ENCODE results near the gene PLS3.
"Not testable (repeated sequence)": the region's sequence is repeated elsewhere in the genome, so short reads cannot be mapped to it uniquely, and the experiment has no call there.

The PLS3 gene

GRCh38 chrX:115560978-115561604 is at the start of gene PLS3:
Gene PLS3, plus strand, starts transcription at chrX:115561174. Its CDS starts 49,077 bp downstream, at chrX:115610251.
- DNase-seq (ENCODE audit: low read depth in 2 of 2): no peak

- DNase-seq (ENCODE audit: low read depth in 2 of 2): no peak
Observed at GRCh38 chrX:115518113-115518512, 42.9 kb upstream of the PLS3 start.

GRCh38 chrX:115521741-115522140 is 39.2 kb upstream of the PLS3 start:
- no peak for DNase-seq (ENCODE audit: low read depth in 2 of 2)

- no peak for DNase-seq (ENCODE audit: low read depth in 2 of 2)
Observed at GRCh38 chrX:115522952-115523351, 38.0 kb upstream of the PLS3 start.

GRCh38 chrX:115525486-115525885 is 35.5 kb upstream of the PLS3 start:
- DNase-seq (ENCODE audit: low read depth in 2 of 2): no peak

GRCh38 chrX:115531818-115532403 is 29.1 kb upstream of the PLS3 start:
- no peak for DNase-seq (ENCODE audit: low read depth in 2 of 2)

GRCh38 chrX:115533485-115533884 is 27.5 kb upstream of the PLS3 start:
- DNase-seq (ENCODE audit: low read depth in 2 of 2): no peak

- no peak for DNase-seq (ENCODE audit: low read depth in 2 of 2)
Observed at GRCh38 chrX:115534383-115534782, 26.6 kb upstream of the PLS3 start.

GRCh38 chrX:115535421-115535820 is 25.6 kb upstream of the PLS3 start:
- no peak for DNase-seq (ENCODE audit: low read depth in 2 of 2)

GRCh38 chrX:115535844-115536243 is 25.1 kb upstream of the PLS3 start:
- no peak for DNase-seq (ENCODE audit: low read depth in 2 of 2)

GRCh38 chrX:115539841-115540240 is 21.1 kb upstream of the PLS3 start:
- DNase-seq (ENCODE audit: low read depth in 2 of 2): no peak

GRCh38 chrX:115541045-115541444 is 19.9 kb upstream of the PLS3 start:
- DNase-seq (ENCODE audit: low read depth in 2 of 2): not testable (repeated sequence)

- no peak for DNase-seq (ENCODE audit: low read depth in 2 of 2)
Observed at GRCh38 chrX:115547448-115547847, 13.5 kb upstream of the PLS3 start.

- no peak for DNase-seq (ENCODE audit: low read depth in 2 of 2)
Observed at GRCh38 chrX:115549008-115549407, 12.0 kb upstream of the PLS3 start.

- no peak for DNase-seq (ENCODE audit: low read depth in 2 of 2)
Observed at GRCh38 chrX:115553171-115553570, 7.8 kb upstream of the PLS3 start.

GRCh38 chrX:115559672-115560071 is 1.3 kb upstream of the PLS3 start:
- no peak for DNase-seq (ENCODE audit: low read depth in 2 of 2)

GRCh38 chrX:115560211-115560977 is 580 bp upstream of the PLS3 start:
- DNase-seq (ENCODE audit: low read depth in 2 of 2): no peak

GRCh38 chrX:115561605-115562479 is 868 bp downstream of the PLS3 start:
- no peak for DNase-seq (ENCODE audit: low read depth in 2 of 2)

- no peak for DNase-seq (ENCODE audit: low read depth in 2 of 2)
Observed at GRCh38 chrX:115562480-115562847, 1.5 kb downstream of the PLS3 start.

- DNase-seq (ENCODE audit: low read depth in 2 of 2): no peak
Observed at GRCh38 chrX:115563633-115564162, 2.7 kb downstream of the PLS3 start.

- no peak for DNase-seq (ENCODE audit: low read depth in 2 of 2)
Observed at GRCh38 chrX:115564243-115564642, 3.3 kb downstream of the PLS3 start.

- DNase-seq (ENCODE audit: low read depth in 2 of 2): no peak
Observed at GRCh38 chrX:115565888-115566287, 4.9 kb downstream of the PLS3 start.
